GM23338 (cell line): ENCODE measurements around the gene ZNF646.

ENCODE experiments used
- EZH2 ChIP-seq: fragments of 200-600 bp; sonication (generic); IDR thresholded peaks from one replicate; pipeline ENCODE4 v1.8.0; 2017; ENCODE audit warnings: antibody characterized with exemption, mild to moderate bottlenecking, low read depth; ENCODE audit not compliant: unreplicated experiment
- EZH2phosphoT487 ChIP-seq: fragments of 200-600 bp; sonication (generic); IDR thresholded peaks from one replicate; pipeline ENCODE4 v1.8.1; 2018; ENCODE audit warnings: antibody characterized with exemption; ENCODE audit not compliant: unreplicated experiment
- POLR2AphosphoS5 ChIP-seq: IDR thresholded peaks from 2 replicates; pipeline ENCODE4 v1.6.1; 2016; ENCODE audit warnings: antibody characterized with exemption, low read depth
- ZNF114 ChIP-seq: fragments of 250-450 bp; sonication (Bioruptor Pico); IDR thresholded peaks from 2 replicates; pipeline ENCODE4 v1.5.0; 2020; ENCODE audit warnings: mild to moderate bottlenecking, moderate library complexity
- TF ChIP-seq, protein P1 (sequence below), 2 experiments: fragments of 200-600 bp in 1 of 2; sonication (generic) in 1 of 2; conservative IDR thresholded peaks; 2 replicates each; pipeline versions ENCODE4 v1.5.1 to v1.6.1; 2016 to 2017; ENCODE audit warnings: antibody characterized with exemption in 2 of 2, low read depth in 2 of 2, mild to moderate bottlenecking in 2 of 2, moderate library complexity in 1 of 2
- TF ChIP-seq, protein P2 (sequence below): IDR thresholded peaks from one replicate; pipeline ENCODE4 v1.6.1; 2018; ENCODE audit warnings: antibody characterized with exemption; ENCODE audit not compliant: unreplicated experiment

DNA sequence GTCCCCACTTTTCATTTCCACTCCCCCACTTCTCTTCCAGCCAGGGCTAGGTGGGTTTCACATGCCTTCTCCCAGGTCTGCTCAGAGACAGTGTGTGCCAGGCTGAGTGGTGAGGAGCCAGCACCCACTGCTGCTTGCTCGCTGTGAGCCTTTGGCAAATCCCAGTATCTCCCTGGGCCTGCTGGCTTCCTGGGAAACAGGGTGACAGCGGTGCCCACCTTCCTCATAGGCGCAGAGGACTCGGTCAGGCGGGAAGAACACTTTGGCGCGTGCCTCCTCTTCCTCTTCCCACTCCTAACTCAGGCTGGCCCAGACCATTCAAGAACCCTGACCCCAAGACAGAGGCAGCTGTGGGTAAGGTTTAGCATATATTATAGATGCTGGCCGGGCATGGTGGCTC is 15.0 kb downstream of the ZNF646 start:
- TF ChIP-seq, protein P1, sequence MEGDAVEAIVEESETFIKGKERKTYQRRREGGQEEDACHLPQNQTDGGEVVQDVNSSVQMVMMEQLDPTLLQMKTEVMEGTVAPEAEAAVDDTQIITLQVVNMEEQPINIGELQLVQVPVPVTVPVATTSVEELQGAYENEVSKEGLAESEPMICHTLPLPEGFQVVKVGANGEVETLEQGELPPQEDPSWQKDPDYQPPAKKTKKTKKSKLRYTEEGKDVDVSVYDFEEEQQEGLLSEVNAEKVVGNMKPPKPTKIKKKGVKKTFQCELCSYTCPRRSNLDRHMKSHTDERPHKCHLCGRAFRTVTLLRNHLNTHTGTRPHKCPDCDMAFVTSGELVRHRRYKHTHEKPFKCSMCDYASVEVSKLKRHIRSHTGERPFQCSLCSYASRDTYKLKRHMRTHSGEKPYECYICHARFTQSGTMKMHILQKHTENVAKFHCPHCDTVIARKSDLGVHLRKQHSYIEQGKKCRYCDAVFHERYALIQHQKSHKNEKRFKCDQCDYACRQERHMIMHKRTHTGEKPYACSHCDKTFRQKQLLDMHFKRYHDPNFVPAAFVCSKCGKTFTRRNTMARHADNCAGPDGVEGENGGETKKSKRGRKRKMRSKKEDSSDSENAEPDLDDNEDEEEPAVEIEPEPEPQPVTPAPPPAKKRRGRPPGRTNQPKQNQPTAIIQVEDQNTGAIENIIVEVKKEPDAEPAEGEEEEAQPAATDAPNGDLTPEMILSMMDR (conservative IDR thresholded peaks at IDR 0.05; ENCODE audit: low read depth in 2 of 2), result no peak
- TF ChIP-seq, protein P2, sequence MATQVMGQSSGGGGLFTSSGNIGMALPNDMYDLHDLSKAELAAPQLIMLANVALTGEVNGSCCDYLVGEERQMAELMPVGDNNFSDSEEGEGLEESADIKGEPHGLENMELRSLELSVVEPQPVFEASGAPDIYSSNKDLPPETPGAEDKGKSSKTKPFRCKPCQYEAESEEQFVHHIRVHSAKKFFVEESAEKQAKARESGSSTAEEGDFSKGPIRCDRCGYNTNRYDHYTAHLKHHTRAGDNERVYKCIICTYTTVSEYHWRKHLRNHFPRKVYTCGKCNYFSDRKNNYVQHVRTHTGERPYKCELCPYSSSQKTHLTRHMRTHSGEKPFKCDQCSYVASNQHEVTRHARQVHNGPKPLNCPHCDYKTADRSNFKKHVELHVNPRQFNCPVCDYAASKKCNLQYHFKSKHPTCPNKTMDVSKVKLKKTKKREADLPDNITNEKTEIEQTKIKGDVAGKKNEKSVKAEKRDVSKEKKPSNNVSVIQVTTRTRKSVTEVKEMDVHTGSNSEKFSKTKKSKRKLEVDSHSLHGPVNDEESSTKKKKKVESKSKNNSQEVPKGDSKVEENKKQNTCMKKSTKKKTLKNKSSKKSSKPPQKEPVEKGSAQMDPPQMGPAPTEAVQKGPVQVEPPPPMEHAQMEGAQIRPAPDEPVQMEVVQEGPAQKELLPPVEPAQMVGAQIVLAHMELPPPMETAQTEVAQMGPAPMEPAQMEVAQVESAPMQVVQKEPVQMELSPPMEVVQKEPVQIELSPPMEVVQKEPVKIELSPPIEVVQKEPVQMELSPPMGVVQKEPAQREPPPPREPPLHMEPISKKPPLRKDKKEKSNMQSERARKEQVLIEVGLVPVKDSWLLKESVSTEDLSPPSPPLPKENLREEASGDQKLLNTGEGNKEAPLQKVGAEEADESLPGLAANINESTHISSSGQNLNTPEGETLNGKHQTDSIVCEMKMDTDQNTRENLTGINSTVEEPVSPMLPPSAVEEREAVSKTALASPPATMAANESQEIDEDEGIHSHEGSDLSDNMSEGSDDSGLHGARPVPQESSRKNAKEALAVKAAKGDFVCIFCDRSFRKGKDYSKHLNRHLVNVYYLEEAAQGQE, result no peak
- TF ChIP-seq POLR2AphosphoS5 (no peak), EZH2phosphoT487 (no peak), EZH2 (no peak), ZNF114 (no peak)
